ENCODE results near the gene GOLGA6L7.
"Not testable (repeated sequence)": the region's sequence is repeated elsewhere in the genome, so short reads cannot be mapped to it uniquely, and the experiment has no call there.

The GOLGA6L7 gene

GRCh38 chr15:28843520-28843919 is 4.9 kb downstream of the GOLGA6L7 start:
- not testable (repeated sequence) for DNase-seq (ENCODE audit: low read depth)

GRCh38 chr15:28842210-28842609 is 6.2 kb downstream of the GOLGA6L7 start:
- not testable (repeated sequence) for DNase-seq (ENCODE audit: low read depth)

GRCh38 chr15:28840285-28840684 is 8.2 kb downstream of the GOLGA6L7 start:
- not testable (repeated sequence) for DNase-seq (ENCODE audit: low read depth)

GRCh38 chr15:28834957-28835585 is 13.4 kb downstream of the GOLGA6L7 start:
- DNase-seq (ENCODE audit: low read depth), result not testable (repeated sequence)

GRCh38 chr15:28831897-28832587 is 16.4 kb downstream of the GOLGA6L7 start:
- DNase-seq (ENCODE audit: low read depth), result peak; percentile 86

- DNase-seq (ENCODE audit: low read depth), result not testable (repeated sequence)
Measured at GRCh38 chr15:28821420-28821819, 27.0 kb downstream of the GOLGA6L7 start.

- DNase-seq (ENCODE audit: low read depth), result not testable (repeated sequence)
Measured at GRCh38 chr15:28819930-28820295, 28.5 kb downstream of the GOLGA6L7 start.

GRCh38 chr15:28819019-28819929 is 29.2 kb downstream of the GOLGA6L7 start:
- peak; percentile 35 for DNase-seq (ENCODE audit: low read depth)

- DNase-seq (ENCODE audit: low read depth), result not testable (repeated sequence)
Measured at GRCh38 chr15:28818168-28818567, 30.3 kb downstream of the GOLGA6L7 start.

GRCh38 chr15:28814059-28814458 is 34.4 kb downstream of the GOLGA6L7 start:
- not testable (repeated sequence) for DNase-seq (ENCODE audit: low read depth)

GRCh38 chr15:28813392-28813791 is 35.1 kb downstream of the GOLGA6L7 start:
- DNase-seq (ENCODE audit: low read depth), result not testable (repeated sequence)

- not testable (repeated sequence) for DNase-seq (ENCODE audit: low read depth)
Measured at GRCh38 chr15:28811852-28812550, 36.4 kb downstream of the GOLGA6L7 start.

- DNase-seq (ENCODE audit: low read depth), result not testable (repeated sequence)
Measured at GRCh38 chr15:28810444-28810843, 38.0 kb downstream of the GOLGA6L7 start.

- DNase-seq (ENCODE audit: low read depth), result not testable (repeated sequence)
Measured at GRCh38 chr15:28808136-28808535, 40.3 kb downstream of the GOLGA6L7 start.

- not testable (repeated sequence) for DNase-seq (ENCODE audit: low read depth)
Measured at GRCh38 chr15:28800366-28800765, 48.1 kb downstream of the GOLGA6L7 start.

GRCh38 chr15:28798234-28798633 is 50.2 kb downstream of the GOLGA6L7 start:
- not testable (repeated sequence) for DNase-seq (ENCODE audit: low read depth)

- peak; percentile 8 for DNase-seq (ENCODE audit: low read depth)
Measured at GRCh38 chr15:28794231-28794630, 54.2 kb downstream of the GOLGA6L7 start.

Measured in iris pigment epithelial cell (primary cell).